GM11168 (cell line): ENCODE measurements around the gene ERCC6.

Experiments used
- in situ Hi-C: fragments of 300-500 bp; cut with MboI; formaldehyde crosslinking; loops from one replicate; pipeline ENCODE4 v1.12.0; 2022; ENCODE audit warnings: low sequenced_read_pairs; ENCODE audit not compliant: unreplicated experiment

ERCC6 gene

DNA sequence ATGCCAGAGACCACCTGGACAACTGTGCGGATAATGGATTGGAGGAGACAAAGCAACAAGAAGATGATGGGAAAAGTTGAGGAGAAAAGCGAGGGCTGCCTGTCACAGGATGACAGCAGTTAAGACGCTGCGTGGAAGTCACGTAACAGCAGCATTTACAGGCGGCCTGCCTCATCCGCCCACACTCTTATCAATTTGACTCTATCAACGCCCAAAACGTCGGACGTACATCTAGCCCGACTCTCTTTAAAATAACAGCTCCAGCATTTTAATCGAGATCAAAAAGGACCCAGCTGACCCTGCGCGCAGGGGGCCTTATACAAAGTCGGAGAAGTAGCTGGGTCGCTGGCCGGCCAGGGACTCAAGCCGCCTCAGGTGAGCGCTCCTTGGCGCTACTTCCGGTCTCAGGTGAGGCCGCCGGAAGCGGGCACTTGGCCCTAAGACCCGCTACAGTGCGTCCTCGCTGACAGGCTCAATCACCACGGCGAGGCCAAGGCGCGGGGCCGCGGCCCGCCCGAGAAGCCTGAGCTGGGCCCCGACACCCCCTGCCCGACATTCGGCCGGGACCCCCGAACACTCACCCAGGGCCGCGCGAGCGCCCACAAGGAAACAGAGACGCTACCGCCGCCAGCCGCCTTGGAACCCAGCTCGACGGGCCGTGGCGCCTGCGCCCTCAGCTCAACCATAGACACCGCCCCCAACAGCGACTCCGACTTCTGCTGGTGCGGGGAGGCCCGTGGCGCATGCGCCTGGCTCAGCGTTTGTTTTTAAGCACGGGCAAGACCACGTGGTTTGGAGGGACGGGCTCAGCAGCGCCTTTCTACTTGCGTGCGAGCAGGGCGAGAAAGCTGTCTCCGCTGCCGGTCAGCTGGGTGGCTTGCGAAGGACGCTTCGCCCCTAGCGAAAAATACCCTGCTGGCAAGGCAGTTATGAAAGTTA, at the start of gene ERCC6:
ERCC6 (minus strand) TSS at position 741 of the 939 bp plus-strand sequence.
- in situ Hi-C loops: no loop called here

- in situ Hi-C loops: loop anchor here (25.0 kb wide), 2 partner anchors 349 to 649 kb away; partner anchors contain the start of genes PARG and TIMM23B
Measured at GRCh38 chr10:49587981-49588380, 49.1 kb upstream of the ERCC6 start.

- in situ Hi-C loops: loop anchor here (25.0 kb wide), 2 partner anchors 352 to 652 kb away; partner anchors contain the start of genes PARG and TIMM23B
Measured at GRCh38 chr10:49585387-49585786, 46.5 kb upstream of the ERCC6 start.

DNA sequence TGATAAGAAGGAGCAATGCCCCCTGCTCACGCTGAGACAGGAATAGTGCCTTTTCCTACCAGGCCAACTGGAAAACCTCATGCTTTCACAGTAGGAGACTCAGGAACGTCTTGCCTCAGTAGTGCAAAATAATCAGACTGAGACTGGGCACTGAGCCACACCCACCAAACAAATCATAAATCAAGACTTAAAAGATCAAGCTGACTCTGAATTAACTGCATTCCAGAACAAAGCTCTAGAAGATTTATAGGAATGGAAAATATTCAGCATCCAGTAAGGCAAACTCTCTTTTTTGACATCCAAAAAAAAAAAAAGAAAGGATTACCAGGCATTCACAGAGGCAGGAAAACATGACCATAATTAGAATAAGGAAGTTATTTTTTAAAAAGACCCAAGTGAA, 40.7 kb upstream of the ERCC6 start:
- in situ Hi-C loops: loop anchor here (25.0 kb wide), 2 partner anchors 358 to 658 kb away; partner anchors contain the start of genes PARG and TIMM23B

GRCh38 chr10:49578392-49578791, 39.5 kb upstream of the ERCC6 start:
- in situ Hi-C loops: loop anchor here (25.0 kb wide), 2 partner anchors 359 to 659 kb away; partner anchors contain the start of genes PARG and TIMM23B

DNA sequence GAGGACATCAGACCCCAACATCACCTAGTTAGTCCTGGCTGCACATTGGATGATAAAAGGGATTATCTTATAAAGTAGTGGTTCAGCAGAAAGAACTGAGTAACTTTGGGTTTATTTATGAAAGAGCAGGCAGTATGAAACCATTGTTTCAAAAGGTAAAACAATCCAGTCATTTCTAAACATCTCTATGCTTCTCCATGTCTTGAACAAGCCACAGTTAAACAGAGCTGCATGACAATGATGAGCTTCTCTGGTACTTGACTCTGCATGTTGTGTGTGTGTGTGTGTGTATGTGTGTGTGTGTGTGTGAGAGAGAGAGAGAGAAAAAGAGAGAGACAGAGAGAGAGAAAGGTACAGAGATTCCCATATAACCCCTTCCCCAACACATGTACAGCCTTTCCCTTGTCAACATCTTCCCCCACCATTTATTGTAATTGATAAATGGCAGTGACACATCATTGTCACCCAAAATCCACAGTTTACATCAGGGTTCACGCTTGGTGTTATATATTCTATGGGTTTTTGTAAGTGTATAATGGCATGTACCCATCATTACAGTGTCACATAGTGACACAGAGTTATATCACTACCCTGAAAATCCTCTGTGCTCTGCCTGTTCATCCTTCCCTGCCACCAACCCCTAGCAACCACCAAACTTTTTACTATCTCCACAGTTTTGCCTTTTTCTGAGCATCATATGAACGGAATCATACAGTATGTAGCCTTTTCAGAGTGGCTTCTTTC, 38.4 kb upstream of the ERCC6 start:
- in situ Hi-C loops: loop anchor here (25.0 kb wide), 2 partner anchors 360 to 660 kb away; partner anchors contain the start of genes PARG and TIMM23B

DNA sequence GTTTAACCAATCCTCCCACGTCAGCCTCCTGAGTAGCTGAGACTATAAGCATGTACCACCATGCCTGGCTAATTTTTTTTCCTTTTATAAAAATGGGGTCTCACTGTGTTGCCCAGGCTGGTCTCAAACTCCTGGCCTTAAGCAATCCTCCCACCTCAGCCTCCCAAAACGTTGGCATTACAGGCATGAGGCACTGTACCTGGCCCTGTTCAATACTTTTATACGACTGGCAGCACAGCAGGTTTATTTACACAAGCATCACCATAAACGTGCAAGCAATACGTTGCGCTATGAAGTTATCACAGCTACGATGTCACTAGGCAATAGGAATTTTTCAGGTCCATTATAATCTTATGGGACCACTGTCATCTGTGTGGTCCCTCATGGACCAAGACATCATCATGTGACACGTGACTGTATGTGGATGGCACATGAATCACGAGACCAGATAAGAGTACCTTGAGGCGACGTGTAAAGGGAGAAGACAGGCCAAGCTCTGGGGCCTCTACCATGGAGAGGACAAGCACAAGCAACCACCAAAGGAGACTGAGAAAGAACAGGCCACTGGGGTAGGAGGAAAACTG, 36.7 kb upstream of the ERCC6 start:
- in situ Hi-C loops: loop anchor here (25.0 kb wide), 2 partner anchors 362 to 662 kb away; partner anchors contain the start of genes PARG and TIMM23B

GRCh38 chr10:49572594-49573114, 33.7 kb upstream of the ERCC6 start:
- in situ Hi-C loops: no loop called here

- in situ Hi-C loops: no loop called here
Measured at GRCh38 chr10:49571388-49571787, 32.5 kb upstream of the ERCC6 start.

DNA sequence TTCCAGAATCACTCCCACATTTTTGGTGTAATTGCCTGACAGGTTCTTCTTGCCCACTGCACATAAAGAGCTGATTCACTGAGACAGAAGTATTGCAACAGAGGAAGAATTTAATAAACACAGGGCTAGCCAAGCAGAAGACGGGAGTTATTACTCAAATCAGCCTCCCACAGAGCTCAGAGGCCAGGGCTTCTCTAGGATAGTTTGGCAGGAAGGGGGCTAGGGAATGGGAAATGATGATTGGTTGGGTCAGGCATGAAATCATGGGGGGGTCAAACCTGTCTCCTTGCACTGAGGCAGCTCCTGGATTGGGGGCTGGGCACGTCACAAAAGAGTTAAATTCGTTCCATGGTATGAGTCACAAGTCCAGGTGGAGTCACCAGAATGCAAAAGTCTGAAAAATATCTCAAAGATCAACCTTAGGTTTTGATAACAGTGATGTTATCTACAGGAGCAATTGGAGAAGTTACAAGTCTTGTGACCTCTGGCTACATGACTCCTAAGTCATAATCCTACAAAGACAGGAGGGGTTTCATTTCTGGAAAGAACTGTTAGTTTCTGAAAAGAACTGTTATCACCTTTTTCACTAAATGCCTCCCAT, 30.2 kb upstream of the ERCC6 start:
- in situ Hi-C loops: no loop called here

GRCh38 chr10:49568235-49568634, 29.3 kb upstream of the ERCC6 start:
- in situ Hi-C loops: no loop called here

GRCh38 chr10:49567810-49568209, 28.9 kb upstream of the ERCC6 start:
- in situ Hi-C loops: no loop called here

GRCh38 chr10:49564461-49565009, 25.6 kb upstream of the ERCC6 start:
- in situ Hi-C loops: no loop called here

DNA sequence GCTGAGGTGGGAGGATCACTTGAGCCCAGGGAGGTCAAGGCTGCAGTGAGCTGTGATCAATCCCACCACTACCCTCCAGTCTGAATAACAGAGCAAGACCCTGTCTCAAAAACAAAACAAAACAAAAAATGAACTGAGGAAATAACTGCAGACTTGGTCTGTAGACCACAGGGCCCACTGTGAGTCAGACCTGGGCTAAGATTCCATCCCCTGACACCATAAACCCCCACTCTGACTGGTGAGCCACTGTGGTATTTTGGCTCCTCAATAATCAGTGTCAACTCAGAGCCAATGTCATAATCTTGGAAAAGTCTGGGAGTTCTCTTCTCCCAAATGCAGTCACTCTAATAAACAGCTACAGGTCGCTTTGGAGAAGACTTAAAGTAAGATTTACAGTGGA, 24.0 kb upstream of the ERCC6 start:
- in situ Hi-C loops: no loop called here

DNA sequence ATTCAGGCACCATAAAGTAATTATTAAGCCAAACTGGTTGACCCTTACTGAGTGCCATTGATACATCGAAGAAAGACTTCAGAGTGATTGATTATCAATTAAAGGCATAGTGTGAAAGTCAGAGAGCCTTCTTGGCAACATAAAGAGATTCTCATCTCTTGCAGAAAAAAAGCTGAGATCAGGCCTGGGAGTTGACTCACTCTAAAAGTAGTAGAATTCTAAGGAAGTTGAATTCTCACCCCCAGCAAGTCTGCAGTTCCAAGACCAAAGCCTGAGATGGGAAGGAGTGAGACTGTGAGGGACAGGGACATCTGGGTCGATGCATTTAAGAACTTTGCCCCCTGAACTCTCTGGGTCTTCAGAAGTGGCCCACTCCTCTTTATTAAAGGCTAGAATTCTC, 21.6 kb upstream of the ERCC6 start:
- in situ Hi-C loops: no loop called here

DNA sequence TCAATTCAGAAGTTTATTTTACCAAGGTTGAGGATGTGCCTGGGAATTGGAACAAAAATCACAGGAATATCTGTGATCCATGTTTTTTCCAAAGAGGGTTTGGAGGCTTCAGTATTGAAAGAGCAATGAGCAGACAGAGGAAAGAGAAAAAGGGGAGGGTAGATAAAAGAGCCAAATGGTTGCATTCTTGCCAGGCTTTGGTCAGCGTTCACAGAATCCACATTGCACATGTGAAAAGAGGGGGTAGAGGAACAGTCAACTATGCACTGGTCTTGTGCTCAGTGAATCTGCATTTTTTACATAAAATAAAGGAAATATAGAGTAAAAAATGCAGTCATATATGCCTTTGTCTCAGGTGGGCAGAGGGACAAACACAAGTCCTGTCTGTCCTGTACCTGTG, 20.6 kb upstream of the ERCC6 start:
- in situ Hi-C loops: no loop called here

DNA sequence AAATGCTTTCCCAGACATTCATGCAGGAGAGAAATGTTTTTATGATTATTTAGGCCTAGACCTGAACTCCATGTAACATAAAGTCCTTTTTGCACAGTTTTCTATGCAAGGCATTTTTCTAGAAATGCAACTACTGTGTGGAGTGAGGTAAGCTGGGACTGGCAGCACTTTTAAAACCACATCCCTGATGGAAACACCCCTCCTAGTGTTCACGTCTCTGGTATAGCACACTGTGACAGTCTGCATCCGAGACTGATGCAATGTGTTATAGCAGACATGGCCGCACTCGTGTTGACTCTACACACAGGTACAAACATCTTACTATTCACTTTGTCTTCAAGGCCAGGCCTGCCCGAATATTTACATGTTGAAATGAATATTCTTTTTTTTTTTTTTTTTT, 19.3 kb upstream of the ERCC6 start:
- in situ Hi-C loops: no loop called here

GRCh38 chr10:49557681-49558080, 18.8 kb upstream of the ERCC6 start:
- in situ Hi-C loops: no loop called here

- in situ Hi-C loops: no loop called here
Measured at GRCh38 chr10:49556723-49557122, 17.8 kb upstream of the ERCC6 start.
